Hippocampal formation (tissue), 2 donors: ENCODE measurements around the gene MESD.

ENCODE experiments used
- DNase-seq, 2 donors: peaks; one replicate each; lab custom pipeline; 2025; lab: John Stamatoyannopoulos, UW

Gene MESD

DNA sequence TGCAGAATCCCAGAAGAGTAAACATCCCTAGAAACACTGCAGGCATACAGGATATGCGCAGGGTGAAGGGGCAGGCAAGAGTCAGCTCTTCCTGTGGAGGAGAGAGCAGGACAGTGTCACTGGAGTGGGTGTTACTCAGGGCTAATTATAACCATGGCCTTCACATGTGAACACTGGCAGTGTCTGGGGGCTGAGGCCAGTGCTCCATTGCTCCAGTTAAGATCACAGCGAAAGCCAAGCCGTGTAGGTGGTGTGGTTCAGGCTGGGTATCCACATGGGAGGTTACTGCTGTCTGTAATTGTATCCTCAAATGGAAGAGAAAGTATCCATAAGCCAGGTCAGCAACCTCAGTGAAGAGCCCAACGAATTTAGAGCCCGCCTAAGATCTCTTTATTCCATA, 84.6 kb downstream of the MESD start:
- no peak for DNase-seq

DNA sequence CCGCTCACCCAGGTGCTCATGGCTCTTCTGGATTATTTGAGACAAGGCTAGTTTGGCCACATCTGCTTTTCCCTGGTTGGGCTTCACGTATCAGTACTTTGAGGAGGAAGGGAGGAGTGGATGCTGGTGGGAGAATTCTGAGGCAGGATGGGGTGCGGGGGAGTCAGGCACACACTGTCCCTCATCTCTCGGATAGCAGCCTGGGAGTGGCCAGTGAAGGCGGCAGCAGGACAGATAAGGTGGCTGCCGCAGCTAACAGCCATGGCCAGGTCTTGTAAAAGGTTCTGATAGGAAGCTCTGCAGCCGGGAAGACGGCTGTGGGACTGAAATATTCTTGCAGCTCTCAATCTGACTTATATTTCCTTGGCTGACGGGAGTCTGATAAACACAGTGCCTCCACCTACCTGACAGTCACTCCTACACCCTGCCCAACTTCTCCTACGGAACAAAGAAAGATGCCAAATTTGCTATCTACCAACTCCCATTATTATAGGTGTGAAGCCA, 87.3 kb downstream of the MESD start:
- no peak for DNase-seq

- no peak for DNase-seq
Measured at GRCh38 chr15:80898040-80898439, 91.6 kb downstream of the MESD start.
